Hepatocyte (in vitro differentiated cells): ENCODE results near the gene PLPPR1. TPM values are rescaled to one million over a fixed set of nuclear protein-coding genes. Genes with fewer than 3 reads are reported as not detected.

Source experiments
- DNase-seq: peaks from one replicate; pipeline ENCODE4 v3.0.0-alpha.2; 2016; ENCODE audit warnings: low spot score
- H2AFZ ChIP-seq: fragments of 200-600 bp; sonication (generic); 2 replicates; pipeline ENCODE4 v1.6.0; 2016; ENCODE audit warnings: antibody characterized with exemption, mild to moderate bottlenecking
- H3K27ac ChIP-seq: fragments of 200-600 bp; sonication (generic); 2 replicates; pipeline ENCODE4 v1.5.1; 2016; ENCODE audit warnings: mild to moderate bottlenecking
- H3K27me3 ChIP-seq: fragments of 200-600 bp; sonication (generic); 2 replicates; pipeline ENCODE4 v1.6.1; 2016
- H3K36me3 ChIP-seq: fragments of 200-600 bp; sonication (generic); replicated peaks from 2 replicates; pipeline ENCODE4 v1.5.1; 2016; ENCODE audit warnings: low read depth; ENCODE audit not compliant: insufficient read depth
- H3K4me1 ChIP-seq: fragments of 200-600 bp; sonication (generic); 2 replicates; pipeline ENCODE4 v1.5.1; 2016; ENCODE audit warnings: mild to moderate bottlenecking, moderate library complexity; ENCODE audit not compliant: insufficient read depth
- H3K4me2 ChIP-seq: fragments of 200-600 bp; sonication (generic); 2 replicates; pipeline ENCODE4 v1.6.0; 2016
- H3K4me3 ChIP-seq: fragments of 200-600 bp; sonication (generic); 2 replicates; pipeline ENCODE4 v1.5.1; 2016; ENCODE audit warnings: mild to moderate bottlenecking
- H3K79me2 ChIP-seq: fragments of 200-600 bp; sonication (generic); 2 replicates; pipeline ENCODE4 v1.6.0; 2017; ENCODE audit warnings: mild to moderate bottlenecking
- H3K9me2 ChIP-seq: fragments of 200-600 bp; sonication (generic); replicated peaks from 2 replicates; pipeline ENCODE4 v1.6.0; 2017; ENCODE audit warnings: mild to moderate bottlenecking; ENCODE audit not compliant: insufficient read depth
- H3K9me3 ChIP-seq: fragments of 200-600 bp; sonication (generic); 2 replicates; pipeline ENCODE4 v1.5.1; 2016; ENCODE audit warnings: low read depth, mild to moderate bottlenecking
- H4K20me1 ChIP-seq: fragments of 200-600 bp; sonication (generic); 2 replicates; pipeline ENCODE4 v1.6.0; 2016; ENCODE audit warnings: mild to moderate bottlenecking; ENCODE audit not compliant: insufficient read depth, poor library complexity, severe bottlenecking
- CTCF ChIP-seq: fragments of 200-600 bp; sonication (generic); IDR thresholded peaks from 2 replicates; pipeline ENCODE4 v1.5.1; 2016; ENCODE audit warnings: antibody characterized with exemption, mild to moderate bottlenecking; ENCODE audit not compliant: poor library complexity
- EZH2 ChIP-seq: fragments of 200-600 bp; sonication (generic); IDR thresholded peaks from 2 replicates; pipeline ENCODE4 v1.6.1; 2016; ENCODE audit warnings: antibody characterized with exemption, mild to moderate bottlenecking, borderline replicate concordance
- EZH2phosphoT487 ChIP-seq: fragments of 200-600 bp; sonication (generic); IDR thresholded peaks from one replicate; pipeline ENCODE4 v1.6.1; 2018; ENCODE audit warnings: antibody characterized with exemption, mild to moderate bottlenecking, low read depth, moderate library complexity; ENCODE audit not compliant: unreplicated experiment, severe bottlenecking
- WGBS: methylation state at CpG from one replicate; pipeline ENCODE4 v1.1.6; 2016; ENCODE audit warnings: low lambda C conversion rate; ENCODE audit errors: missing lambda C conversion rate; 5-methylcytosine and 5-hydroxymethylcytosine counted together
- polyA plus RNA-seq: library from polyadenylated mRNA; unstranded; fragments of >200 nt; fragmentation: Nextera tagmentation; extraction: Ambion mirVana; gene quantifications from 2 replicates; pipeline ENCODE4 v1.2.1, GENCODE V29; 2016
- small RNA-seq: library from RNA; depleted of rRNA; stranded (forward); fragments of <200 nt; gene quantifications from one replicate; pipeline ENCODE3, GENCODE V24; 2014
- total RNA-seq: library from RNA; depleted of rRNA; stranded (reverse); fragments of >200 nt; gene quantifications from 2 replicates; pipeline ENCODE4 v1.2.3, GENCODE V29; 2014

PLPPR1 gene
- total and polyA plus RNA-seq, 2 experiments from 2014 or later: 0.27 to 2.1 TPM

GRCh38 chr9:101369884-101370531, 341.5 kb downstream of the PLPPR1 start:
- H3K4me2 ChIP-seq: no peak overlapping the region
- no peaks in the 10 kb centered on the region for H4K20me1 ChIP-seq
- TF ChIP-seq EZH2: no peak
- H3K9me3 ChIP-seq: no peaks in the 10 kb centered on the region
- no peaks in the 10 kb centered on the region for H3K27me3 ChIP-seq
- H2AFZ ChIP-seq: no peak overlapping the region
- 74% methylated on average over 2 of the region's 2 CpGs for WGBS
- H3K36me3 ChIP-seq: no peaks in the 10 kb centered on the region
- peaks cover 9% of the 10 kb centered on the region for H3K4me1 ChIP-seq
- no peaks in the 10 kb centered on the region for H3K79me2 ChIP-seq
- no peak overlapping the region for H3K4me3 ChIP-seq
- H3K9me2 ChIP-seq: no peaks in the 10 kb centered on the region
- DNase-seq: no peak
- no peak overlapping the region for H3K27ac ChIP-seq

DNA sequence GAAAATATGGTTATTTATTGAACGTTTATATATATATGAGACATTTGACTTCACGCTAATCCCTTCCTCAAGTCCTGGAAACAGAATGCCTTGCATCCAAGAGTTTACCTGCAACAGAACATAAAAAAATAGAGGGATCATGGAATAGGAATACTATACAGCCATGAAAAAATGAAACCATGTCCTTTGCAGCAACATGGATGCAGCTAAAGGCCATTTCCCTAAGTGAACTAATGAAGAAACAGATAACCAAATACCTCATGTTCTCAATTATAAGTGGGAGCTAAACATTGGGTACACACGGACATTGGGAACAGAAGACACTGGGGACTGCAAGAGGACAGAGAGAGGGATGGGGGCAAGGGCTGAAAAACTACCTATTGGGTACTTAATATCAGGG, 343.3 kb downstream of the PLPPR1 start:
- Histone ChIP-seq H3K79me2 (no peaks in the 10 kb centered on the region), H3K4me2 (no peak overlapping the region), H3K36me3 (no peaks in the 10 kb centered on the region), H3K4me1 (no peaks in the 10 kb centered on the region), H3K9me2 (no peaks in the 10 kb centered on the region), H3K27ac (no peak overlapping the region), H3K9me3 (no peaks in the 10 kb centered on the region), H3K27me3 (no peaks in the 10 kb centered on the region), H2AFZ (no peak overlapping the region), H4K20me1 (no peaks in the 10 kb centered on the region), H3K4me3 (no peak overlapping the region)
- WGBS: 95% methylated on average over 3 of the region's 3 CpGs
- TF ChIP-seq EZH2 (no peak), CTCF (no peak), EZH2phosphoT487 (no peak)
- no peak for DNase-seq

DNA sequence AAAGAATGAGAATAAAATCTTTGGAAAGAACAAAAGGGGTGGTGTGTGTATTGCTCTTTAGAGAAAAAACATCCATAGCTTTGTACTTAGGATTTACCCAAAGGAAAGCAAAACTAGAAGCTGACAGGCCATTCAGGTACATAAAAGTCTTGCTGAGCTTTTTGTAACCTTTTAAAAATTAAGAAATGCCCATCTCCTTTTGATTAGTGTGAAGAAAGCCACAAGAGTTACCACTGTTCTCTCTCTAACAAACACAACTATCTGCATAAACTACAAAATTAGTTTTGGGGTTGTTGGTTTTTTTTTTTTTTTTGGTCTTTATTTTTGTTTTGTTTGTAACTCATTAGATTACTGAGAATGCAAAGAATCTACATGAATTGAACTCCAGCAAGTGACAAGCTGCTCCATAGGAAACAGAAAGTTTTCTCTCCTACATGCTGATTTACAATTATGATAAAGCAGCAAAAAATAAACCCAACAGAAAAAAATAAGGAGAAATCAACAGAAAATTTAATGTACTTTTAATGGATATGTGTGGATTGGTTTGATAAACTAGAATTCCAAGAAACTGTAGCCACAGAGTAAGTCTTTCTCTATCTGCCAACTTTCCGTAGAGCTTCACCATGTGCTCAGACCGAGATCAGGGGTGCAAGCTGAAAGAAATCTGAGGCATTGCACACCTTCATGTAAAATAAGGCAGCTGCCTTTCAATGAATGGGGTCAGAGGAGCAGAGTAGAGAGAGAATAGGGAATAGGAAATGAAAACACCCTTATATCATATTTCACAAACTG, 344.0 kb downstream of the PLPPR1 start:
- no peak overlapping the region for H3K4me3 ChIP-seq
- H3K79me2 ChIP-seq: no peaks in the 10 kb centered on the region
- no peaks in the 10 kb centered on the region for H3K36me3 ChIP-seq
- TF ChIP-seq CTCF (no peak), EZH2phosphoT487 (no peak), EZH2 (no peak)
- H3K9me3 ChIP-seq: no peaks in the 10 kb centered on the region
- H2AFZ ChIP-seq: no peak overlapping the region
- H3K9me2 ChIP-seq: no peaks in the 10 kb centered on the region
- no peaks in the 10 kb centered on the region for H3K27me3 ChIP-seq
- no peaks in the 10 kb centered on the region for H3K4me1 ChIP-seq
- WGBS: 91% methylated on average over 2 of the region's 2 CpGs
- no peak overlapping the region for H3K4me2 ChIP-seq
- DNase-seq: no peak
- no peaks in the 10 kb centered on the region for H4K20me1 ChIP-seq
- no peak overlapping the region for H3K27ac ChIP-seq

Small RNAs within 50 kb of the gene (small RNA-seq; reads per million reads assigned to genes)
- not detected for gene RF00322
